SJSA1 (cell line): ENCODE results near the gene MAGT1. TPM values are rescaled to one million over a fixed set of nuclear protein-coding genes. Genes with fewer than 3 reads are reported as not detected.
A peak's percentile ranks its signal among the peaks of the same experiment; 100 is the strongest.
"Not testable (repeated sequence)": the region's sequence is repeated elsewhere in the genome, so short reads cannot be mapped to it uniquely, and the experiment has no call there.

Experiments
- DNase-seq, 2 experiments: peaks; one replicate each; pipeline ENCODE4 v3.0.0-alpha.2; 2015 to 2020; ENCODE audit warnings: low spot score in 2 of 2, low read depth in 1 of 2
- H3K27ac ChIP-seq: fragments of 250-450 bp; sonication (Bioruptor Pico); 2 replicates; pipeline ENCODE4 v1.5.1; 2020; ENCODE audit warnings: mild to moderate bottlenecking, moderate library complexity
- H3K27me3 ChIP-seq: fragments of 250-450 bp; sonication (Bioruptor Pico); replicated peaks from 2 replicates; pipeline ENCODE4 v1.5.1; 2020; ENCODE audit warnings: mild to moderate bottlenecking, moderate library complexity
- H3K36me3 ChIP-seq: fragments of 250-450 bp; sonication (Bioruptor Pico); 2 replicates; pipeline ENCODE4 v1.5.1; 2020; ENCODE audit warnings: mild to moderate bottlenecking
- H3K4me1 ChIP-seq: fragments of 250-450 bp; sonication (Bioruptor Pico); replicated peaks from 2 replicates; pipeline ENCODE4 v1.6.1; 2021; ENCODE audit warnings: mild to moderate bottlenecking
- H3K4me3 ChIP-seq: fragments of 250-450 bp; sonication (Bioruptor Pico); 2 replicates; pipeline ENCODE4 v1.5.1; 2020; ENCODE audit warnings: mild to moderate bottlenecking
- H3K9me3 ChIP-seq: fragments of 250-450 bp; sonication (Bioruptor Pico); replicated peaks from 2 replicates; pipeline ENCODE4 v1.5.1; 2020; ENCODE audit warnings: mild to moderate bottlenecking
- total RNA-seq: library from RNA; depleted of rRNA; stranded (reverse); fragments of >200 nt; shearing (Covaris generic); gene quantifications from 2 replicates; pipeline ENCODE4 v1.2.3, GENCODE V29; 2014; rRNA removed

The MAGT1 gene
- total RNA-seq, result 71.1 and 85.9 TPM in 2 replicates

GRCh38 chrX:77894921-77895886 is at the start of gene MAGT1:
TSS of gene MAGT1 (minus strand) at chrX:77895435. CDS start at chrX:77895410, 25 bp downstream.
- Histone ChIP-seq H3K27ac (peak within 1 kb of the TSS; percentile 93), H3K9me3 (no peaks in the 10 kb centered on the region), H3K4me1 (no peaks in the 10 kb centered on the region), H3K36me3 (no peaks in the 10 kb centered on the region), H3K27me3 (no peaks in the 10 kb centered on the region), H3K4me3 (peak within 1 kb of the TSS; percentile 54)
- peak; percentile 93 to 94 for DNase-seq

- not testable (repeated sequence) for H3K27ac ChIP-seq, H3K9me3 ChIP-seq
These were observed 49.8 kb upstream of the MAGT1 start for GRCh38 chrX:77945031-77945430.

GRCh38 chrX:77938083-77938680 is 42.9 kb upstream of the MAGT1 start:
- Histone ChIP-seq H3K27me3 (no peaks in the 10 kb centered on the region), H3K9me3 (no peaks in the 10 kb centered on the region), H3K27ac (no peak overlapping the region), H3K4me1 (peaks cover 13% of the 10 kb centered on the region), H3K4me3 (no peak overlapping the region), H3K36me3 (no peaks in the 10 kb centered on the region)
- DNase-seq, result no peak

More at GRCh38 chrX:77945031-77945430, 49.8 kb upstream of the MAGT1 start:
- not testable (repeated sequence) for H3K27me3 ChIP-seq, H3K4me1 ChIP-seq, H3K36me3 ChIP-seq, H3K4me3 ChIP-seq, DNase-seq

- no peaks in the 10 kb centered on the region for H3K27me3 ChIP-seq
- peak overlapping the region; percentile 39; the same call in 1 of the 2 replicates for H3K27ac ChIP-seq
- no peak overlapping the region for H3K4me3 ChIP-seq
- no peaks in the 10 kb centered on the region for H3K36me3 ChIP-seq
- H3K9me3 ChIP-seq, result no peaks in the 10 kb centered on the region
- peaks cover 13% of the 10 kb centered on the region for H3K4me1 ChIP-seq
- peak in 1 of 2 experiments; percentile 31 for DNase-seq
These were observed 42.1 kb upstream of the MAGT1 start for GRCh38 chrX:77937291-77937690.

GRCh38 chrX:77936299-77936698 is 41.1 kb upstream of the MAGT1 start:
- H3K4me3 ChIP-seq, result no peak overlapping the region
- no peaks in the 10 kb centered on the region for H3K9me3 ChIP-seq
- H3K4me1 ChIP-seq, result peaks cover 13% of the 10 kb centered on the region
- no peaks in the 10 kb centered on the region for H3K27me3 ChIP-seq
- DNase-seq, result no peak
- no peak overlapping the region for H3K27ac ChIP-seq
- no peaks in the 10 kb centered on the region for H3K36me3 ChIP-seq

- H3K4me1 ChIP-seq, result peaks cover 13% of the 10 kb centered on the region
- no peak for DNase-seq
- H3K36me3 ChIP-seq, result no peaks in the 10 kb centered on the region
These were observed 40.7 kb upstream of the MAGT1 start for GRCh38 chrX:77935886-77936285.

GRCh38 chrX:77930581-77930980 is 35.3 kb upstream of the MAGT1 start:
- Histone ChIP-seq H3K36me3 (no peaks in the 10 kb centered on the region), H3K4me3 (no peak overlapping the region), H3K27ac (no peak overlapping the region), H3K9me3 (no peaks in the 10 kb centered on the region), H3K4me1 (no peaks in the 10 kb centered on the region), H3K27me3 (no peaks in the 10 kb centered on the region)
- DNase-seq, result no peak

More at GRCh38 chrX:77935886-77936285, 40.7 kb upstream of the MAGT1 start:
- Histone ChIP-seq H3K27ac (no peak overlapping the region), H3K4me3 (no peak overlapping the region), H3K9me3 (no peaks in the 10 kb centered on the region), H3K27me3 (no peaks in the 10 kb centered on the region)

GRCh38 chrX:77925764-77926163 is 30.5 kb upstream of the MAGT1 start:
- H3K27me3 ChIP-seq, result no peaks in the 10 kb centered on the region
- H3K4me3 ChIP-seq, result no peak overlapping the region
- no peaks in the 10 kb centered on the region for H3K9me3 ChIP-seq
- no peaks in the 10 kb centered on the region for H3K36me3 ChIP-seq
- DNase-seq, result no peak
- no peak overlapping the region for H3K27ac ChIP-seq
- H3K4me1 ChIP-seq, result no peaks in the 10 kb centered on the region

GRCh38 chrX:77924320-77924859 is 29.2 kb upstream of the MAGT1 start:
- Histone ChIP-seq H3K4me3 (no peak overlapping the region), H3K27me3 (no peaks in the 10 kb centered on the region), H3K36me3 (no peaks in the 10 kb centered on the region), H3K27ac (no peak overlapping the region), H3K9me3 (no peaks in the 10 kb centered on the region), H3K4me1 (no peaks in the 10 kb centered on the region)
- DNase-seq, result no peak

GRCh38 chrX:77922787-77923186 is 27.6 kb upstream of the MAGT1 start:
- H3K36me3 ChIP-seq, result no peaks in the 10 kb centered on the region
- no peak overlapping the region for H3K4me3 ChIP-seq
- H3K27me3 ChIP-seq, result no peaks in the 10 kb centered on the region
- no peaks in the 10 kb centered on the region for H3K4me1 ChIP-seq
- DNase-seq, result no peak
- no peak overlapping the region for H3K27ac ChIP-seq
- no peaks in the 10 kb centered on the region for H3K9me3 ChIP-seq

GRCh38 chrX:77919370-77919769 is 24.1 kb upstream of the MAGT1 start:
- not testable (repeated sequence) for H3K4me3 ChIP-seq, DNase-seq, H3K36me3 ChIP-seq, H3K9me3 ChIP-seq, H3K27ac ChIP-seq, H3K4me1 ChIP-seq, H3K27me3 ChIP-seq

- Histone ChIP-seq H3K4me3 (no peak overlapping the region), H3K27me3 (no peaks in the 10 kb centered on the region), H3K9me3 (no peaks in the 10 kb centered on the region), H3K4me1 (peaks cover 8% of the 10 kb centered on the region), H3K27ac (no peak overlapping the region), H3K36me3 (no peaks in the 10 kb centered on the region)
- DNase-seq, result no peak
These were observed 23.3 kb upstream of the MAGT1 start for GRCh38 chrX:77918568-77918967.

GRCh38 chrX:77917294-77917933 is 22.2 kb upstream of the MAGT1 start:
- H3K4me1 ChIP-seq, result peaks cover 15% of the 10 kb centered on the region
- H3K27me3 ChIP-seq, result no peaks in the 10 kb centered on the region
- H3K27ac ChIP-seq, result no peak overlapping the region; the same call in 1 of the 2 replicates
- DNase-seq, result no peak
- H3K9me3 ChIP-seq, result no peaks in the 10 kb centered on the region
- H3K4me3 ChIP-seq, result peak overlapping the region; percentile 5; the same call in 1 of the 2 replicates
- no peaks in the 10 kb centered on the region for H3K36me3 ChIP-seq
